Epidermal melanocyte (primary cell): ENCODE results near the gene SKAP1.

Source experiments
- DNase-seq: peaks from one replicate; pipeline ENCODE4 v3.0.0; 2011; ENCODE audit warnings: low spot score; ENCODE audit not compliant: insufficient read length

Gene SKAP1

GRCh38 chr17:48330421-48330820 lies 99.6 kb downstream of the SKAP1 start:
- no peak for DNase-seq

GRCh38 chr17:48328457-48328856 lies 101.6 kb downstream of the SKAP1 start:
- no peak for DNase-seq

- DNase-seq, result no peak
Observed at GRCh38 chr17:48326310-48326709, 103.7 kb downstream of the SKAP1 start.

GRCh38 chr17:48322060-48322459 lies 108.0 kb downstream of the SKAP1 start:
- no peak for DNase-seq

- DNase-seq, result no peak
Observed at GRCh38 chr17:48317732-48318131, 112.3 kb downstream of the SKAP1 start.

GRCh38 chr17:48314716-48315115 lies 115.3 kb downstream of the SKAP1 start:
- DNase-seq, result no peak

GRCh38 chr17:48313096-48313755 lies 116.8 kb downstream of the SKAP1 start:
- no peak for DNase-seq

GRCh38 chr17:48311324-48311723 lies 118.7 kb downstream of the SKAP1 start:
- DNase-seq, result no peak

GRCh38 chr17:48310748-48311213 lies 119.2 kb downstream of the SKAP1 start:
- no peak for DNase-seq

- DNase-seq, result no peak
Observed at GRCh38 chr17:48308581-48308980, 121.4 kb downstream of the SKAP1 start.

- DNase-seq, result no peak
Observed at GRCh38 chr17:48307814-48308411, 122.1 kb downstream of the SKAP1 start.

- DNase-seq, result no peak
Observed at GRCh38 chr17:48307255-48307654, 122.8 kb downstream of the SKAP1 start.

- no peak for DNase-seq
Observed at GRCh38 chr17:48301002-48301401, 129.0 kb downstream of the SKAP1 start.

GRCh38 chr17:48299760-48300159 lies 130.3 kb downstream of the SKAP1 start:
- no peak for DNase-seq

GRCh38 chr17:48297825-48298224 lies 132.2 kb downstream of the SKAP1 start:
- DNase-seq, result no peak

- no peak for DNase-seq
Observed at GRCh38 chr17:48296453-48296852, 133.6 kb downstream of the SKAP1 start.

GRCh38 chr17:48295362-48296288 lies 134.4 kb downstream of the SKAP1 start:
- no peak for DNase-seq

GRCh38 chr17:48294806-48295361 lies 135.1 kb downstream of the SKAP1 start:
- DNase-seq, result no peak

GRCh38 chr17:48294020-48294805 lies 135.8 kb downstream of the SKAP1 start:
- no peak for DNase-seq

GRCh38 chr17:48293319-48294019 lies 136.5 kb downstream of the SKAP1 start:
- DNase-seq, result no peak
